Measurements from ENCODE around the gene MYO1G.

GRCh38 chr7:44922351-44922694, 56.5 kb downstream of the MYO1G start:
- no peak for TF ChIP-seq CREB1 (IDR thresholded peaks at IDR 0.05; ENCODE audit: low read depth)
- TF ChIP-seq FOXM1 (IDR thresholded peaks at IDR 0.05; ENCODE audit: borderline replicate concordance, low read depth), result no peak
- no peak for TF ChIP-seq TCF12 (IDR thresholded peaks at IDR 0.05; ENCODE audit: low read depth)
- TF ChIP-seq CEBPB (IDR thresholded peaks at IDR 0.05), result no peak
- no peak for TF ChIP-seq TAF1 (IDR thresholded peaks at IDR 0.05; ENCODE audit: low read depth)
- no peak for TF ChIP-seq TEAD4 (IDR thresholded peaks at IDR 0.05)
- TF ChIP-seq RAD21 (IDR thresholded peaks at IDR 0.05; ENCODE audit: low read depth), result no peak
- no peak for TF ChIP-seq YY1 (IDR thresholded peaks at IDR 0.05; ENCODE audit: low read depth)
- TF ChIP-seq REST (IDR thresholded peaks at IDR 0.05; ENCODE audit: low read depth), result no peak
- TF ChIP-seq EGR1 (IDR thresholded peaks at IDR 0.05), result no peak
- TF ChIP-seq ZBTB7A (IDR thresholded peaks at IDR 0.05; ENCODE audit: low read depth), result no peak
- TF ChIP-seq EP300 (IDR thresholded peaks at IDR 0.05; ENCODE audit: borderline replicate concordance), result no peak
- TF ChIP-seq MAX (IDR thresholded peaks at IDR 0.05), result no peak
